ENCODE measurements around the gene NDUFA11.
A peak's percentile ranks its signal among the peaks of the same experiment; 100 is the strongest.

NDUFA11 gene

DNA sequence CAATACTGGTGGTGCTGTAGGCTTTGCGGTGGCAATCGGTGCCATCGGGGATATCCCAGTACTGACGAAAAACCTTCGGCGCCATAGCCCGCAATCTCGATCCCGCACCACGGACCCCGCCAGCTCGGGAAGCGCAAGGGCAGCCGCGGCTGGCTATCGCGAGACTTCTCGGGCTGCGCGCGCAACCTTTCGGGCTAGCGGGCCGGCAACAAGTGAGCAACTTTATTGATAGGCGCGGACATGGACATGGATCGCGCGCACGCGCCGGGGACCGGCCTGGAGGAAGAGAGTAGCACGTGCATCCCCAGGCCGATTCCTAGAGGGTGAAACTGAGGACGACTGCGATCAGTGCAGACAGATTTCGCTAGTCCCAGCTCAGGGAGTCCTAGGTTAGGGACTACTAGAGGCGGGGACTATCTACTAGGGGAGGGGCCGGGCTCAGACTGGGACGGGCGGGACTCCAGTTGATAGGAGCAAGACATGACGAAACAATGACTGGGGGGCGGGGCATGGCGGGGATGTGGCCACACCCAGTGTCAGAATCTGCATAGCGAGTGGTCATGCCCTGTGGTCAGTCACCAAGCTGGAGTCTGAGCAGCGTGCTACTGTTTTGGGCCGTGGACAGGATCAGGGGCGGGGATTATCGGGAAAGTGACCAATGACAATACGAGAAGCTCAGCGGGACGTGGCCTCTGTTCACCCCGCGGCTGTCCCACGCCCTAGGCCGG is at the start of gene NDUFA11:
Gene NDUFA11 (minus strand): TSS at position 167 of the 728 bp plus-strand sequence. CDS start 82 bp downstream, at position 85.
- no peak for TF ChIP-seq ZNF274 (IDR thresholded peaks at IDR 0.05; ENCODE audit: low read depth, low read length)
- H3K4me3 ChIP-seq (ENCODE audit: low read length): peak within 1 kb of the TSS; percentile 91

DNA sequence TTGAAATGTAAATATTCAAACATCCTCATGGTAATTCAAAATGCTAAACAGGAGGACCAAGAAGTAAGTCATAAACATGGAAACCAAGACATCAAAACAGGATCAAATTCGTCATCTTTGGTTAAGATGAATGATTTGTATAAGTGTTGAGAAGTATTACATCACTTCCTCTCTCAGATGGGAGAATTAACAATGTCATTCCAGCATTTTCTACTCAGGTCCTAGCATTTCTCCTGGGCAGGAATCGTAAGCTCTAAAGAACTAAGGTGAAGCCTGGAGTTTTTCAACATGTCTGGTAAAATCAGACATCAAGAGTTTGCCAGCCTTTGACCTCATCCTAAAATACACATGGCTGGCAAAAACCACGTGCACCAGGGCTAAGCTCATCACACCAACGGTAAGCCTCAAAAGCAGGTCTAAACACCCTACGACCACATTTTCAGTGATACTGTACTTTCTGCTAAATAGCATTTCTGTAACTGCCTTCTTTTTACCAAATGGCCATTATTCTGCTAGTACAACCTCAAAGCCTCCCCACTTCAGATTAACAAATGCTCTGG is 49.5 kb upstream of the NDUFA11 start:
- no peak for TF ChIP-seq ZNF274 (IDR thresholded peaks at IDR 0.05; ENCODE audit: low read depth, low read length)
- H3K4me3 ChIP-seq (ENCODE audit: low read length): no peak overlapping the region

DNA sequence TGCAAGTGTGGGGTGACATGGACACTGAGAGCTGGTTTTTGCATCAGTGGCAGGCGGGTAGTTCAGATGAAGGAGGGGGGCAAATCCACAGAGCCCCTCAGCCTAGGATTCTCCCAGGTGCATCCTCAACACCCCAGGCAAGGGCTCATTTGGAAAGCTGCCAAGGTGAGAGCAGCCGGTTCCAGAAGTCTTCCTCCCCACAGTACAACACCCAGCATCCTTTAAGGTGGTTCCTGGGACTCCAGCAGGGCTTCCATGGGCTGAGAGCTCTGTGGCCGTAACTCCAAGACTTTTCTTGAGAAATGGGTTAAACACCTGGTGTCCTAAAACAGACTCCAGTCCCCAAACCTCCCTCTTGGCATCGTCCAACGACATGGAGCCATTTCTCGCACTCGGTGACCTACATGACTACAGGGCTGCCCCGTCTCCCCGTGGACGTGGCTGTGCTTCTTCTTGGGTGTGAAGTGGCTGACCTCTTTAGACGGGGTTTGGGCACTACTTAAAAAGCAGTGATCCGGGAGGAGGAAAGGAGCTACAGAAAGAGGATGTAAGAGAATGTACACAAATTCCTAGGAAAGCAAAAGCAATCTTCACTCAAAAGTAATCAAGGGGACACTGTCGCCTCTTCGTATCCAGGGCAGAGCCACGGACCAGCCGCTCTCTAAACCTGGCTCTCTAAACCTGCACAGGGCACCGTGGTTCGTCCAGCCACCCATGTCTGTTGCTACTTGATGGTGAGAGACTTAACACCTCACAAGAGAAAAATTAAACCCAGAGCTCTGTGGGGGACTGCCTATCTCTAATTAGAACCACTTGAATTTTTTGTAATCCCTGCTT is 48.8 kb upstream of the NDUFA11 start:
- no peak overlapping the region for H3K4me3 ChIP-seq (ENCODE audit: low read length)

GRCh38 chr19:5951338-5951861 is 47.8 kb upstream of the NDUFA11 start:
- no peak for TF ChIP-seq ZNF274 (IDR thresholded peaks at IDR 0.05; ENCODE audit: low read depth, low read length)
- H3K4me3 ChIP-seq (ENCODE audit: low read length): no peak overlapping the region

More for the DNA sequence above, 48.8 kb upstream of the NDUFA11 start:
- TF ChIP-seq ZNF274 (IDR thresholded peaks at IDR 0.05; ENCODE audit: low read depth, low read length): no peak

DNA sequence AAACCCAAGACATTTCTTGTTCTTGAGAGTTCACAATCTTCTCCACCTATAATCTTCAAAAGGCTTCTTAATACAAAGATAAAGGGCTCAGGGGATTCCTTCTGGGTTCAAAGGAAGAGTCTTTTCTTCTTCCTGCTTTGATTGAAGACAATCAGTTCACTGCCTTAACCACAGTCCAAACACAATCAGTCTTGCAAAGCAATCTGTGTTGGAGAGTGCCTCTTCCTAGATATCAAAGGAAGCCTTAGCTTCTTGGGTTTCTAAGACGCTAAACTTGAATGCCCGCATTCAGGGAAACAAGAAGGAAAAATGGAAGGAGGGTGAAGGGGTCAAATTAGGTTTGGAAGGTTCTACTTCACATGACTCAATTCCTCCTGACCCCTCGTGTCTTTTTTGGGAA is 47.2 kb upstream of the NDUFA11 start:
- H3K4me3 ChIP-seq (ENCODE audit: low read length): no peak overlapping the region
- no peak for TF ChIP-seq ZNF274 (IDR thresholded peaks at IDR 0.05; ENCODE audit: low read depth, low read length)

GRCh38 chr19:5949792-5950305 is 46.3 kb upstream of the NDUFA11 start:
- no peak overlapping the region for H3K4me3 ChIP-seq (ENCODE audit: low read length)
- no peak for TF ChIP-seq ZNF274 (IDR thresholded peaks at IDR 0.05; ENCODE audit: low read depth, low read length)

GRCh38 chr19:5948752-5949564 is 45.4 kb upstream of the NDUFA11 start:
- H3K4me3 ChIP-seq (ENCODE audit: low read length): no peak overlapping the region
- no peak for TF ChIP-seq ZNF274 (IDR thresholded peaks at IDR 0.05; ENCODE audit: low read depth, low read length)

GRCh38 chr19:5947435-5947834 is 43.8 kb upstream of the NDUFA11 start:
- no peak overlapping the region for H3K4me3 ChIP-seq (ENCODE audit: low read length)
- no peak for TF ChIP-seq ZNF274 (IDR thresholded peaks at IDR 0.05; ENCODE audit: low read depth, low read length)

DNA sequence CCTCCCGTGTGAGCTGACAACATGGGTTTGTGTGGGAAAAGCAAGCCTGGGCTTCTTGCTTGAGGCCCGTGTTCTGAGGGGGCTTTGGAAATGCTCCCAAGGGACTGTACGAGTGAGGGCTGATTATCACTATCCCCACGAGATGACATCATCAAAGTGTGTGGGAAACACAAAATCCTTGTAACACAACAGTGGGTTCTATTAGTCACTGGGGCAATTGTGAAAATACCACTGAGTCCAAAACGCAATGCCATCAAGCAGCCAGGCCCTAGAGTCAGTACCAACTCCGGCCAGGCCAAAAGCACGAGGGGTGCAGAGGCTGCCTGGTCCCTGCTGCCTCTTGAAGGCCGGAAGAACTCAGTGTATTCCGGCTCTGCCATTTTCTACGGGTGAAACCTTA is 40.0 kb upstream of the NDUFA11 start:
- TF ChIP-seq ZNF274 (IDR thresholded peaks at IDR 0.05; ENCODE audit: low read depth, low read length): no peak
- no peak overlapping the region for H3K4me3 ChIP-seq (ENCODE audit: low read length)

DNA sequence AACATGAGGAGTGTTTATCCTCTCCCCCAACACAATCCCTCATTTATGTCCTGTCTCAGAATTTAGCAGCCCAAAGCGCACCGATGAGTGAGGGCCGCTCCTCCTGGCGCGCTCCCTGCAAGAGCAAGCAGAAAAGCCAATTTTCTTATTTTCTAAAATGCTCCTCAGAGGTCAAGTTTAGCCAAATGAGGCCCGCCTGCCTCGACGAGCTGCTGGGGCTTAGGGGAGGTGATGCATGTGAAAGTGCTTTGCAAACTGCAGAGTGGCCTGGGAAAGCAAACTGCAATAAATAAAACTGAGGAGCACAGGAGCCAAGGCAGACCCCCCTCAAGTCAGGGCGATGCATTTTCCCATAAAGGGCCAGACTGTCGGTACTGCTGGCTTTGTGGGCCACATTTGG is 39.5 kb upstream of the NDUFA11 start:
- no peak overlapping the region for H3K4me3 ChIP-seq (ENCODE audit: low read length)
- no peak for TF ChIP-seq ZNF274 (IDR thresholded peaks at IDR 0.05; ENCODE audit: low read depth, low read length)

- H3K4me3 ChIP-seq (ENCODE audit: low read length): no peak overlapping the region
- no peak for TF ChIP-seq ZNF274 (IDR thresholded peaks at IDR 0.05; ENCODE audit: low read depth, low read length)
Measured at GRCh38 chr19:5941673-5942072, 38.1 kb upstream of the NDUFA11 start.

DNA sequence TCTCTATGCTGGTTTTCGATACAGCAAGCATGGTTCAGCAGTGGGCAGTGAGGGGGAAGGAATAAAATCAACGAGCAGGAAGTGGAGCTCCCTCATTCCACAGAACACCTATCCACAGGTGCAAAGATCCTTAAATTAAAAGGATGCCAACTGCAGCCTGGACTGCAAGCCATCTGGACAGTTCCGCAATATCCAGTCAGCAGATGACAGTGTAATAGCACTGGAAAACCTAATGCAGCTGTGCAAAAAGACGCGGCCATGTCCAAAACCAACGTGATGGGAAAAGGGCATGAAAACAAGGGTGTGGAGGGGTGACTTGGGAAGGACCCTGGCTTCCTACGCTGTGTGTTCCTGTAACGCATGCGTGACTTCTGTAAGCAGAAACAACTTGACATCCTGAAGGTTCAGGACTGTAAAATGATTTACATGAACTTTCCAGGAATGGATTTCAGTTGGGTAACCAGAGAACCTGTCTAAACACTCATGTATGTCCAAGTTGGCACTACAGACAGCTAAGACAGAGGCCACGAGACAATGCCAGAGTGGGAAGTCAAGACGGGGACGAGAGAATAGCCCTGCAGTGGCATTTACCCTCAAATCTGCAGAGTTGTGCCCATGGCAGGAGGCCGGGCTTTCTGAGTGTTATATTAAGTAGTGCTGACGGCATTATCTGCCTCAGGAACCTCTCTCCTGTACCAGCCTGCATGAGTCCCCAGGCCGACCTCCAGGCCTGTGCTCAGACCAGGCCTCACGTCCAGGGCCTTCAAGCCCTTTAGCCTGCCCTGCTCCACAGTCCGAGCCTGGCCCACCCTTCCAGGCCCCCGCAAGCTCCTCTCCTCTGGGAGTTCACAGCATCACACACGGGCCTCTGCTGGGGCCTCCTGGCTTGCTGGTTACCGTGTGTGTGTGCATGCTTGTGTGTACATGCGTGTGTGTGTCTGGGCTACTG is 36.9 kb upstream of the NDUFA11 start:
- no peak for TF ChIP-seq ZNF274 (IDR thresholded peaks at IDR 0.05; ENCODE audit: low read depth, low read length)

More for the DNA sequence above, 36.9 kb upstream of the NDUFA11 start:
- no peak overlapping the region for H3K4me3 ChIP-seq (ENCODE audit: low read length)
